SK-N-SH treated with all-trans-retinoic acid at 6 μM for 48 hours (cell line): Measurements from ENCODE around the gene CDH26.

ENCODE experiments used
- ATAC-seq: fragments of 200-7000 bp; cut with Tn5 transposase; 3 replicates; pipeline ENCODE4 v1.9.1; 2020; ENCODE audit warnings: mild to moderate bottlenecking, moderate library complexity
- ARNTL ChIP-seq: fragments of 450-650 bp; formaldehyde crosslinking; IDR thresholded peaks from 2 replicates; pipeline ENCODE4 v1.5.0; 2020; ENCODE audit warnings: low read depth, mild to moderate bottlenecking, moderate library complexity, borderline replicate concordance
- BACH2 ChIP-seq: fragments of 250-450 bp; sonication (Bioruptor Pico); IDR thresholded peaks from 2 replicates; pipeline ENCODE4 v1.9.0; 2021; ENCODE audit warnings: mild to moderate bottlenecking, borderline replicate concordance
- CREB5 ChIP-seq: fragments of 250-450 bp; sonication (Bioruptor Pico); IDR thresholded peaks from 2 replicates; pipeline ENCODE4 v1.5.1; 2020; ENCODE audit warnings: low read depth, mild to moderate bottlenecking, moderate library complexity
- CSDC2 ChIP-seq: fragments of 250-450 bp; sonication (Bioruptor Pico); IDR thresholded peaks from 2 replicates; pipeline ENCODE4 v1.5.0; 2020; ENCODE audit warnings: mild to moderate bottlenecking, moderate library complexity
- CSRNP3 ChIP-seq: fragments of 250-450 bp; sonication (Bioruptor Pico); IDR thresholded peaks from 2 replicates; pipeline ENCODE4 v1.5.1; 2021; ENCODE audit warnings: mild to moderate bottlenecking, moderate library complexity
- ESRRG ChIP-seq: fragments of 250-450 bp; sonication (Bioruptor Pico); IDR thresholded peaks from 2 replicates; pipeline ENCODE4 v1.6.1; 2021; ENCODE audit warnings: mild to moderate bottlenecking
- GLIS3 ChIP-seq: fragments of 250-450 bp; sonication (Bioruptor Pico); IDR thresholded peaks from 2 replicates; pipeline ENCODE4 v1.5.0; 2020; ENCODE audit warnings: mild to moderate bottlenecking, moderate library complexity
- ISL1 ChIP-seq: fragments of 250-450 bp; sonication (Bioruptor Pico); IDR thresholded peaks from 2 replicates; pipeline ENCODE4 v2.1.2; 2022; ENCODE audit warnings: mild to moderate bottlenecking, moderate library complexity
- OSR1 ChIP-seq: fragments of 250-450 bp; sonication (Bioruptor Pico); IDR thresholded peaks from 2 replicates; pipeline ENCODE4 v1.8.0; 2022; ENCODE audit warnings: moderate library complexity, mild to moderate bottlenecking, inconsistent platforms
- PATZ1 ChIP-seq: fragments of 250-450 bp; sonication (Bioruptor Pico); IDR thresholded peaks from 2 replicates; pipeline ENCODE4 v1.8.0; 2020; ENCODE audit warnings: mild to moderate bottlenecking, moderate library complexity, borderline replicate concordance
- PPARA ChIP-seq: fragments of 250-450 bp; sonication (Bioruptor Pico); IDR thresholded peaks from 2 replicates; pipeline ENCODE4 v1.5.0; 2020; ENCODE audit warnings: mild to moderate bottlenecking, borderline replicate concordance
- RARB ChIP-seq: fragments of 250-450 bp; sonication (Bioruptor Pico); IDR thresholded peaks from 2 replicates; pipeline ENCODE4 v1.8.0; 2021; ENCODE audit warnings: mild to moderate bottlenecking, moderate library complexity
- SNAI2 ChIP-seq: fragments of 250-450 bp; sonication (Bioruptor Pico); IDR thresholded peaks from 2 replicates; pipeline ENCODE4 v1.5.0; 2020; ENCODE audit warnings: mild to moderate bottlenecking, moderate library complexity
- TCF4 ChIP-seq: fragments of 250-450 bp; sonication (Bioruptor Pico); IDR thresholded peaks from 2 replicates; pipeline ENCODE4 v1.8.0; 2021; ENCODE audit warnings: mild to moderate bottlenecking, moderate library complexity, borderline replicate concordance
- TOX ChIP-seq: fragments of 250-450 bp; sonication (Bioruptor Pico); IDR thresholded peaks from 2 replicates; pipeline ENCODE4 v1.8.0; 2021; ENCODE audit warnings: mild to moderate bottlenecking, moderate library complexity, borderline replicate concordance
- TSHZ2 ChIP-seq: fragments of 250-450 bp; sonication (Bioruptor Pico); IDR thresholded peaks from 2 replicates; pipeline ENCODE4 v1.5.0; 2020; ENCODE audit warnings: mild to moderate bottlenecking, moderate library complexity
- ZC3H10 ChIP-seq: fragments of 250-450 bp; sonication (Bioruptor Pico); IDR thresholded peaks from 2 replicates; pipeline ENCODE4 v1.5.1; 2021; ENCODE audit warnings: mild to moderate bottlenecking, moderate library complexity
- ZFP3 ChIP-seq: fragments of 250-450 bp; sonication (Bioruptor Pico); IDR thresholded peaks from 2 replicates; pipeline ENCODE4 v1.5.0; 2020; ENCODE audit warnings: mild to moderate bottlenecking, moderate library complexity
- ZFP30 ChIP-seq: fragments of 450-650 bp; formaldehyde crosslinking; IDR thresholded peaks from 2 replicates; pipeline ENCODE4 v1.5.0; 2022; ENCODE audit warnings: mild to moderate bottlenecking, moderate library complexity
- ZNF565 ChIP-seq: fragments of 450-650 bp; formaldehyde crosslinking; conservative IDR thresholded peaks from 2 replicates; pipeline ENCODE4 v1.5.0; 2020; ENCODE audit warnings: low read depth, mild to moderate bottlenecking, moderate library complexity
- ZNF70 ChIP-seq: fragments of 450-650 bp; formaldehyde crosslinking; IDR thresholded peaks from 2 replicates; pipeline ENCODE4 v1.5.0; 2020; ENCODE audit warnings: mild to moderate bottlenecking, moderate library complexity
- ZNF8 ChIP-seq: fragments of 450-650 bp; formaldehyde crosslinking; IDR thresholded peaks from 2 replicates; pipeline ENCODE4 v1.5.0; 2020; ENCODE audit warnings: mild to moderate bottlenecking, moderate library complexity

The CDH26 gene

GRCh38 chr20:60021104-60021503, 62.9 kb downstream of the CDH26 start:
- no peak for ATAC-seq
- TF ChIP-seq TCF4 (CRISPR knock-in tag) (no peak), ESRRG (CRISPR knock-in tag) (no peak), OSR1 (no peak), BACH2 (CRISPR knock-in tag) (no peak), RARB (CRISPR knock-in tag) (no peak), ISL1 (CRISPR knock-in tag) (no peak), ZFP30 (CRISPR knock-in tag) (no peak), CSDC2 (CRISPR knock-in tag) (no peak), ZFP3 (CRISPR knock-in tag) (no peak), PATZ1 (CRISPR knock-in tag) (no peak), SNAI2 (CRISPR knock-in tag) (no peak), TSHZ2 (CRISPR knock-in tag) (no peak), TOX (CRISPR knock-in tag) (no peak), GLIS3 (CRISPR knock-in tag) (no peak), ZNF8 (CRISPR knock-in tag) (no peak), ZC3H10 (no peak), ARNTL (no peak), ZNF70 (no peak), CSRNP3 (CRISPR knock-in tag) (no peak), ZNF565 (no peak)

- ATAC-seq = no peak
- TF ChIP-seq GLIS3 (CRISPR knock-in tag) (no peak), TCF4 (CRISPR knock-in tag) (no peak), ARNTL (no peak), CREB5 (CRISPR knock-in tag) (no peak), ZNF8 (CRISPR knock-in tag) (no peak), TOX (CRISPR knock-in tag) (no peak), OSR1 (no peak)
Measured at GRCh38 chr20:60022849-60023248, 64.6 kb downstream of the CDH26 start.

- ATAC-seq = no peak
- TF ChIP-seq ZNF565 (no peak), CSDC2 (CRISPR knock-in tag) (no peak), ZNF70 (no peak)
- TF ChIP-seq, all 23 proteins: peak for 0
Measured at GRCh38 chr20:60024245-60024644, 66.0 kb downstream of the CDH26 start.

GRCh38 chr20:60024801-60025200, 66.6 kb downstream of the CDH26 start:
- TF ChIP-seq ISL1 (CRISPR knock-in tag) = no peak
- TF ChIP-seq PPARA (CRISPR knock-in tag) = no peak
- no peak for TF ChIP-seq ARNTL
- no peak for TF ChIP-seq CSRNP3 (CRISPR knock-in tag)
- TF ChIP-seq TCF4 (CRISPR knock-in tag) = no peak
- TF ChIP-seq ZFP3 (CRISPR knock-in tag) = no peak
- no peak for TF ChIP-seq ZNF70
- no peak for TF ChIP-seq GLIS3 (CRISPR knock-in tag)
- no peak for TF ChIP-seq ZNF8 (CRISPR knock-in tag)
- no peak for ATAC-seq
